Erythroblast (primary cell): ENCODE data around the gene ZNF653.
"Not testable (repeated sequence)": the region's sequence is repeated elsewhere in the genome, so short reads cannot be mapped to it uniquely, and the experiment has no call there.

ENCODE experiments used
- DNase-seq, 2 experiments: peaks; one replicate each; lab custom pipeline; 2025; lab: John Stamatoyannopoulos, UW
- GATA1 ChIP-seq: IDR thresholded peaks from 2 replicates; pipeline ENCODE4 v1.6.1; 2011; ENCODE audit warnings: low read depth, mild to moderate bottlenecking, control low read depth, low read length, moderate library complexity
- POLR2A ChIP-seq: IDR thresholded peaks from 2 replicates; pipeline ENCODE4 v1.6.1; 2011; ENCODE audit warnings: mild to moderate bottlenecking, low read length

Gene ZNF653

GRCh38 chr19:11482384-11483050 lies 23.1 kb downstream of the ZNF653 start:
- TF ChIP-seq GATA1 (no peak), POLR2A (no peak)

GRCh38 chr19:11481534-11482383 lies 23.9 kb downstream of the ZNF653 start:
- peak; percentile 85 for DNase-seq
- TF ChIP-seq GATA1: no peak
- TF ChIP-seq POLR2A: peak; percentile 48

More at GRCh38 chr19:11482384-11483050, 23.1 kb downstream of the ZNF653 start:
- peak; percentile 88 to 92 for DNase-seq

GRCh38 chr19:11480715-11481533 lies 24.7 kb downstream of the ZNF653 start, which contains the start of gene ELAVL3:
TSS of gene ELAVL3 (minus strand) at chr19:11481046. CDS start at chr19:11480608, 438 bp downstream.
- TF ChIP-seq POLR2A: no peak
- TF ChIP-seq GATA1: no peak
- DNase-seq: no peak

GRCh38 chr19:11479898-11480714 lies 25.5 kb downstream of the ZNF653 start:
- TF ChIP-seq GATA1 (no peak), POLR2A (no peak)
- DNase-seq: no peak

- TF ChIP-seq GATA1 (no peak), POLR2A (no peak)
- peak; percentile 59 to 65 for DNase-seq
These were observed 26.3 kb downstream of the ZNF653 start for GRCh38 chr19:11479090-11479897.

DNA sequence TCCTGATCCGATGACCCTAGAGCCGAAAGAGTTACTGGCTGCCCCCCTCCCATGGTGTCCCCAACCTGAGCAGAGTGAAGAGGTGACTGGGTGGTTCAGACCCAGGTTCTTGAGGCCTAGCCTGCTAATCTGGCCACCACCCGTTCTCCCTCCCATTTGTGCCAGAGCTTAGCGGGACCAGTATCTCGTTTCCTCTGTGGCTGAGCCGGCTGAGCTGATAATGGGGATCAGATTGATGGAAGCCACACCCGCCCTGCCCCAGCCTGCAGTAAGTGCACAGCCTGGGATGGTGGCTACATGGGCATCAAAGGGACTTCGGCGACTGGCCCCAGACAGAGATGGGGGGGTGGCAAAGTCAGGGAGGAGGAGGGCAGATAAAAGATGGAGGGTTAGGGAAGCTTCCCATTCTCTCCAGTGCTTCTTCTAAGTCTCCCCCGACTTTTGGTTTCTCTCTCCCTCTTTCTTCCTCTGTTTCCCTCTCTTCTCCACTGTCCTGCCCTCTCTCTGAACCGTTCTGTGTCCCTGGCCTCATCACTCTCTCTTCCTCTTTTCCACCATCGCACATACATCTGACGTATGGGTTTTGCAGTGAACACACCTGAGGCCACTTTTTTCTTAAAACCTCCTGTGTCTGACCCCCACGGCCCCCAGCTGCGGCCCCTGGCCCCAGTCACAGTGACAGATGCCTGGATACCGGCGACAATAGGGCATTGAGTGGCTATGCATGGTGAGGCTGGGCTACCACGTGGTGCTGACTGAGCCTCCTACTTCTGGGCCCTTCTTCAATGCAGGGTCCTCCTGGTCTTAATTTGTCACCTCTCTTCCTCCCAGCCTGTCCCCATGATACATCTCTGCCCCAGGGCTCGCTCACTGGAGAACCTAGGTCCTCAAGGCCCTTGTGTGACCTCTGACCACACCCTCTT lies 27.2 kb downstream of the ZNF653 start:
- DNase-seq: peak in 1 of 2 experiments; percentile 59
- no peak for TF ChIP-seq GATA1
- TF ChIP-seq POLR2A: no peak

DNA sequence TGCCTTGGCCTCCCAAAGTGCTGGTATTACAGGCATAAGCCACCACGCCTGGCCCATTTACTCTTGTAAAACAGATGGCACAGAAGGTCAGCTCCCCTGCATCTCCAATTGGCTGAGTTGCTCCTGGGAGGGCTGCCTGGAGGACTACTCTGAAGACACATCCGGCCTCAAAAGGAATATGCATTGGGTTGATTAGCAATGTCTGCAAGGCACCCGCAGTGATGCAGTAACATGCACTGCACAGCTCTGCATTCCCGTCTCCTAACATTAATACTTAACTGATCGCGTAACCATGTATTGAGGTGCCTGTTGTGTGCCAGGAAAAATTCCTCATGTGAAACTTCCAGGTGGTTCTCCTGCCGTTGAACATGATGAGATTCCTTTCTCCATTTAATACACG lies 29.8 kb downstream of the ZNF653 start:
- TF ChIP-seq POLR2A: no peak
- TF ChIP-seq GATA1: no peak
- no peak for DNase-seq

DNA sequence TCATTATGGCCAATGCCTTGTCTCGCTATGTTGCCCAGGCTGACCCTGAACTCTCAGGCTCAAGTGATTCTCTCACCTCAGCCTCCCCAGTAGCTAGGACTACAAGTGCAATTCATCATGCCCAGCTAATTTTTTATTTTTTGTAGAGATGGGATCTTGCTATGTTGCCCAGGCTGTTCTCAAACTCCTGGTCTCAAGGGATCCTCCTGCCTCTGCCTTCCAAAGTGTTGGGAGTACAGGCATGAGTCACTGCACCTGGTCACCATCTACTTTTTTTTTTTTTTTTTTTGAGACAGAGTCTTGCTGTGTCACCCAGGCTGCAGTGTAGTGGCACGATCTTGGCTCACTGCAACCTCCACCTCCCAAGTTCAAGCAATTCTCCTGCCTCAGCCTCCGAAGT lies 30.3 kb downstream of the ZNF653 start:
- DNase-seq: not testable (repeated sequence)

DNA sequence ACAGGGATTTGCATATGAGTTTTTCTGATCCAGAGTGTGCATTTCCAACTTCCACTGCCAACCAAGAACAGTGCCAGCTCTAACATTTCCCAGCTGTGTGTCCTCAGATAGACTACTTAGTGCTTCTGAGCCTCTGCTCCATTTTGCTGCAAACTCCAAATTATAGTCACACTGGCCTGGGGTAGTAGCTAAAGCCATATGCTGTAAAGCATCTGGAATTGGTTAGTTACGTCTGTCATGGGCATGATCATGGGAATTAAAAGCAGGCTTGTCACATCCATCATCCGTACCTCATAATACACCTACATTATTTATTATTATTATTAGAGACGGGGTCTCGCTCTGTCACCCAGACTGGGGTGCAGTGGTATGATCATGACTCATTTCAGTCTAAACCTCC lies 31.9 kb downstream of the ZNF653 start:
- TF ChIP-seq POLR2A: no peak
- no peak for TF ChIP-seq GATA1
- DNase-seq: no peak

- not testable (repeated sequence) for DNase-seq
These were observed 37.3 kb downstream of the ZNF653 start for GRCh38 chr19:11468266-11468845.

- TF ChIP-seq GATA1 (no peak), POLR2A (no peak)
- no peak for DNase-seq
These were observed 40.0 kb downstream of the ZNF653 start for GRCh38 chr19:11465600-11465999.
